NCI-H2029 treated with DMSO at 0.1 percent for 48 hours (cell line): ENCODE measurements around the gene TENM4.
A peak's percentile ranks its signal among the peaks of the same experiment; 100 is the strongest.

Experiments used
- DNase-seq: peaks from one replicate; lab custom pipeline; 2025; lab: John Stamatoyannopoulos, UW

TENM4 gene

GRCh38 chr11:78787696-78788095, 653.1 kb downstream of the TENM4 start:
- DNase-seq = no peak

- no peak for DNase-seq
Measured at GRCh38 chr11:78786746-78787145, 654.1 kb downstream of the TENM4 start.

- DNase-seq = no peak
Measured at GRCh38 chr11:78786086-78786485, 654.7 kb downstream of the TENM4 start.

GRCh38 chr11:78784321-78785061, 656.3 kb downstream of the TENM4 start:
- DNase-seq = no peak

- no peak for DNase-seq
Measured at GRCh38 chr11:78783846-78784245, 657.0 kb downstream of the TENM4 start.

- DNase-seq = no peak
Measured at GRCh38 chr11:78783301-78783700, 657.5 kb downstream of the TENM4 start.

- DNase-seq = no peak
Measured at GRCh38 chr11:78782725-78783124, 658.1 kb downstream of the TENM4 start.

- no peak for DNase-seq
Measured at GRCh38 chr11:78780889-78781288, 659.9 kb downstream of the TENM4 start.

- DNase-seq = no peak
Measured at GRCh38 chr11:78773492-78773891, 667.3 kb downstream of the TENM4 start.

- no peak for DNase-seq
Measured at GRCh38 chr11:78773077-78773476, 667.8 kb downstream of the TENM4 start.

- DNase-seq = no peak
Measured at GRCh38 chr11:78772186-78772585, 668.6 kb downstream of the TENM4 start.

GRCh38 chr11:78770931-78771330, 669.9 kb downstream of the TENM4 start:
- no peak for DNase-seq

GRCh38 chr11:78768971-78769370, 671.9 kb downstream of the TENM4 start:
- DNase-seq = no peak

- no peak for DNase-seq
Measured at GRCh38 chr11:78768345-78768744, 672.5 kb downstream of the TENM4 start.

- no peak for DNase-seq
Measured at GRCh38 chr11:78767027-78767932, 673.5 kb downstream of the TENM4 start.

GRCh38 chr11:78764946-78765345, 675.9 kb downstream of the TENM4 start:
- DNase-seq = no peak

- peak; percentile 36 for DNase-seq
Measured at GRCh38 chr11:78763664-78764063, 677.2 kb downstream of the TENM4 start.

GRCh38 chr11:78762105-78762504, 678.7 kb downstream of the TENM4 start:
- no peak for DNase-seq

- no peak for DNase-seq
Measured at GRCh38 chr11:78759071-78759470, 681.8 kb downstream of the TENM4 start.

GRCh38 chr11:78753297-78753696, 687.5 kb downstream of the TENM4 start:
- peak; percentile 17 for DNase-seq

GRCh38 chr11:78752494-78752893, 688.3 kb downstream of the TENM4 start:
- DNase-seq = no peak

GRCh38 chr11:78748918-78749690, 691.7 kb downstream of the TENM4 start:
- DNase-seq = peak; percentile 33
